Sigmoid colon (tissue), 4 donors: ENCODE results near the gene ZBTB22.

Experiments used
- CTCF ChIP-seq, 4 experiments: fragments of 450-650 bp in 3 of 4; fragments of 200-600 bp in 1 of 4; IDR thresholded peaks; one replicate each; pipeline ENCODE4 v1.5.1; 2016 to 2019; ENCODE audit warnings: antibody characterized with exemption in 4 of 4, mild to moderate bottlenecking in 3 of 4, moderate library complexity in 2 of 4
- EP300 ChIP-seq, 4 donors: sonication (generic); formaldehyde crosslinking; IDR thresholded peaks; one replicate each; pipeline ENCODE4 v1.6.1; 2017; ENCODE audit warnings: antibody characterized with exemption in 4 of 4
- POLR2A ChIP-seq, 2 donors: fragments of 450-650 bp; IDR thresholded peaks; one replicate each; pipeline ENCODE4 v1.6.1; 2016; ENCODE audit warnings: antibody characterized with exemption in 2 of 2, mild to moderate bottlenecking in 2 of 2, moderate library complexity in 2 of 2
- POLR2AphosphoS5 ChIP-seq, 4 donors: sonication (generic); formaldehyde crosslinking; IDR thresholded peaks; one replicate each; pipeline ENCODE4 v1.6.1; 2017; ENCODE audit warnings: antibody characterized with exemption in 4 of 4

- TF ChIP-seq CTCF (IDR thresholded peaks at IDR 0.05) (no peak), EP300 (IDR thresholded peaks at IDR 0.05) (no peak), POLR2A (IDR thresholded peaks at IDR 0.05) (no peak), POLR2AphosphoS5 (IDR thresholded peaks at IDR 0.05) (no peak)
These were observed 18.4 kb upstream of the ZBTB22 start for GRCh38 chr6:33335916-33336315.
